Omental fat pad (tissue), 4 donors: ENCODE results near the gene TBK1. TPM values are rescaled to one million over a fixed set of nuclear protein-coding genes. Genes with fewer than 3 reads are reported as not detected.

Source experiments
- ATAC-seq: fragments of 150-250 bp; one replicate; pipeline ENCODE4 v1.9.1; 2016; ENCODE audit warnings: mild to moderate bottlenecking, moderate library complexity; ENCODE audit not compliant: low FRiP score
- DNase-seq: peaks from one replicate; pipeline ENCODE4 v3.0.0-alpha.2; 2019; ENCODE audit warnings: low spot score
- total RNA-seq, 4 donors: library from RNA; depleted of rRNA; stranded (reverse); fragments of >200 nt; gene quantifications; one replicate each; pipeline ENCODE4 v1.1.0, GENCODE V29; 2016
- TF ChIP-seq, protein P1 (sequence below), 3 donors: fragments of 450-650 bp; IDR thresholded peaks; one replicate each; pipeline ENCODE4 v1.5.1; 2016 to 2017; ENCODE audit warnings: antibody characterized with exemption in 3 of 3, mild to moderate bottlenecking in 3 of 3, moderate library complexity in 2 of 3

The TBK1 gene
- total RNA-seq = 10 to 100 TPM; 20.4 to 33.9 (median 27.4) TPM

DNA sequence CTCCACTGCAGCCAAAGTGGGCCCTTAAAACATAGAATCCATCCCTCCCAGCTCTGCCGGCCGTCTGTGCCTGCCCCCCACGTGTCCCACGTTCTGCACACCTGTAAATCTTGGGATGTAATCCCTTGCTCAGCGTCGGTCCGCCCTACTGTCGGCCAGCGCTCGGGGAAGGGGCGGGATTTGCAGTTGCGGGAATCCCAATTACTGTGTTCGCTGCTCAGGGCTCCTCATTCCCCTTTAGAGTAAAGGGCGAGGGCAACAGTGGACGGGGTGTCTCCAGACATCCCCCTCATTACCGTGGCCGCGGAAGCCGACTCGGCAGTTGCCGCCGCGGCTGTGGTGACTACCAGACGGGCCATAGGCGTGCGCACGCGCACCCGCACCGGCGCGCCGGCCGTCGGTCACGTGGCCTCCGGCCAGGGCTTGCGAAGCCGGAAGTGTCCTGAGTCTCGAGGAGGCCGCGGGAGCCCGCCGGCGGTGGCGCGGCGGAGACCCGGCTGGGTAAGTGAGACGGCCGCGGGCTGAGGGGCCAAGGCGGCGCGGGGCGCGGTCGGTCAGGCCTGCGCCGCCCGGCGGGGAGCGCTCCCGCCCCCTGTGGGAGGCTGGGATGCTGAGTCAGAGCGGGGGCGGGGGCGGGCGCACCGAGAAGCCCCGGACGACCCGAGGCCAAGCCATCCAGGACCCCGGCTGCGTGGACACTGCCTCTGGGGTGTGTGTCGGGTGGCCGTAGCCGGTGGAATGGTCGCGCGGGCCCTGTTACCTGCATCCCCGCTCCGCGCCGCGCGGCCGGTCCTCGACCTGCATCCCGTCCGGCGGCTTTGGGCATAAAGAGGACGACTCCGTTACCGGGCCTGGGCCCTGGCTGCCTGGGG, at the start of gene TBK1:
TSS of gene TBK1 (plus strand) at position 434 of the 872 bp plus-strand sequence. CDS start 3,751 bp downstream, outside the sequence.
- DNase-seq = peak; percentile 59
- TF ChIP-seq, protein P1, sequence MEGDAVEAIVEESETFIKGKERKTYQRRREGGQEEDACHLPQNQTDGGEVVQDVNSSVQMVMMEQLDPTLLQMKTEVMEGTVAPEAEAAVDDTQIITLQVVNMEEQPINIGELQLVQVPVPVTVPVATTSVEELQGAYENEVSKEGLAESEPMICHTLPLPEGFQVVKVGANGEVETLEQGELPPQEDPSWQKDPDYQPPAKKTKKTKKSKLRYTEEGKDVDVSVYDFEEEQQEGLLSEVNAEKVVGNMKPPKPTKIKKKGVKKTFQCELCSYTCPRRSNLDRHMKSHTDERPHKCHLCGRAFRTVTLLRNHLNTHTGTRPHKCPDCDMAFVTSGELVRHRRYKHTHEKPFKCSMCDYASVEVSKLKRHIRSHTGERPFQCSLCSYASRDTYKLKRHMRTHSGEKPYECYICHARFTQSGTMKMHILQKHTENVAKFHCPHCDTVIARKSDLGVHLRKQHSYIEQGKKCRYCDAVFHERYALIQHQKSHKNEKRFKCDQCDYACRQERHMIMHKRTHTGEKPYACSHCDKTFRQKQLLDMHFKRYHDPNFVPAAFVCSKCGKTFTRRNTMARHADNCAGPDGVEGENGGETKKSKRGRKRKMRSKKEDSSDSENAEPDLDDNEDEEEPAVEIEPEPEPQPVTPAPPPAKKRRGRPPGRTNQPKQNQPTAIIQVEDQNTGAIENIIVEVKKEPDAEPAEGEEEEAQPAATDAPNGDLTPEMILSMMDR (IDR thresholded peaks at IDR 0.05) = no peak
- peak; percentile 90 for ATAC-seq

DNA sequence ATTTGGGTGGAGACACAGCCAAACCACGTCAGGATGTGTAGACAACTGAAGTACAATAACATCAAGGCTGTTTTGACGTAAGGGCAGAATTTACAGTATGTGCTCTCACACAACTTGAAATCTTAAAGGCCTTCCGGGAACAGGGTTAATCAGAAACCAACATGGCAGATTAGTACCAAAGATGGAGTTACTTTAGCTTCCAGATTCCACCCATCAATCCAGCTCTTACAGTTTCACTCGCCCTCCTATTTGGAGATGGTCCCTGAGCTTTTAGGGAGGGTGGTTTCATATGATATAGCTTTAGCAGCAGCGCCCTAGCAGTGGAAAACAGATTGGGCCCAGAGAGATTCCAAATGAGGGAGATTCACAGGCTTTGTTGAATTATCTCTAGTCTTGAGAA, 49.7 kb upstream of the TBK1 start:
- TF ChIP-seq, protein P1 (IDR thresholded peaks at IDR 0.05) = no peak
- DNase-seq = no peak
- no peak for ATAC-seq

DNA sequence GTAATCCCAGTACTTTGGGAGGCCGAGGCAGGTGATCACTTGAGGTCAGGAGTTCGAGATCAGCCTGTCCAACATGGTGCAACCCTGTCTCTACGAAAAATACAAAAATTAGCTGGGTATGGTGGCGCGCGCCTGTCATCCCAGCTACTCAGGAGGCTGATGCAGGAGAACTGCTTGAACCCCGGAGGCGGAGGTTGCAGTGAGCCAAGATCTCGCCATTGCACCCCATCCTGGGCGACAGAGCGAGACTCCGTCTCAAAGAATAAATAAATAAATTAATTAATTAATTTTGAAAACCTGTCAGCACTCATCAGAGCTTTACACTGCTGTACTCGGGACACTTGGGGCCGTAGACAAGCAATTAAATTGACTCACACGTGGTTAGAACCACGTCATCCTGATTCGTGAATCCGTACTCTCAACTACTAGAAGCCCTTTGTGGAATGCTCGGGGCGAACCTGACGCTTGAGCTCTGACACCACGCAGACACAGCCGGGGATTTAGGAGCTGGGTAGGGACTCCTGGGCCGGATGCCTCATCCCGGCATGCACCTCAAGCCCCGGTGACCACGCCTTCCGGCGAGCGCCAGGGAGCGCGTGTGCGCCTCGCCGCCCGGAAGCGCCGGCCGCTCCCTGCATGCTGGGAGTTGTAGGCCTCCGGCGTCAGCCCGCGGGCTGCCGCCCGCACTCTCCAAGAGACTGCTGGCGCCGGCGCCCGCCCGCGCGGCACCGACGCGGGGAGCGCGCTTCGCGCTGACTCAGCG, 48.0 kb upstream of the TBK1 start, which contains the start of gene XPOT:
TSS of gene XPOT (plus strand) at position 686 of the 763 bp plus-strand sequence. CDS start 5,644 bp downstream, outside the sequence.
- DNase-seq (peak; percentile 46), ATAC-seq (peak; percentile 96)
- TF ChIP-seq, protein P1 (IDR thresholded peaks at IDR 0.05) = no peak

DNA sequence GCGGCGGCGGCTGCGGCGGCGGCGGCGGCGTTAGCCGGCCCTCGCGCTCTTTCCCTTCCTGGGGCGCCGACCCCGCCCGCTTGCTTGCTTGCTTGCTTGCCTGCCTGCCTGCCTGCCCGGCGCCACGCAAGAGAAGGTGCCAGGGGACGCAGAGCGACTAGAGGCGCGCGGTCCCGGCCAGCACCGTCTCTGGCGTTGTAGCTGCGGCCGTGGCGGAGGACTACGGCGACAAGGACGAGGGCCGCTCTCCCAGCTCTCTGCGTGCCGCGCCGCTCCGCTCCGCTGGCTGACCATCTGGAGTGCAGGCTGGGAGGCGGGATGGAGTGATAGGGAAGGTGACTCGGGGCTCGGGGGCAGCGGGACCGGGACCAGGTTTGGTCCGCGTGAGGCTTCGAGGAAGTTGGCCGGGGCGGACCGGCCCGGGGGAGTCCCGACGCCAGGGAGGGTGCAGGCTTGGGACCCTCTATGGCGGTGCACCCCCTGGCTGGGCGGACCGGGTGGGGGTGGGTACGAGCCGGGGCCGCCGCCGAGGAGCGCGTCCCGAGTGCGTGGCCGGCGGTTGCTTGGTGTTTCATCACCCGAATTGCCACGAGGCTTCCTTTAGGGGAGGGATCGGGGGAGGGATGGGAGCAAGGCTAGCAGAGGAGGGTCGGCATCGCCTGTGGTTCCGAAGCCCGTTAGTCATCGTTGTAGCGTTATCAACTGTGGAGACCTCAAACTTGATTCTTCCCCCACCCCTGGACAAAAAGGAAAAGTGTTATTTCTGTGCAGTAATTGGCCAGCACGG, 47.3 kb upstream of the TBK1 start:
- TF ChIP-seq, protein P1 (IDR thresholded peaks at IDR 0.05) = no peak
- peak; percentile 61 for ATAC-seq
- DNase-seq = no peak

DNA sequence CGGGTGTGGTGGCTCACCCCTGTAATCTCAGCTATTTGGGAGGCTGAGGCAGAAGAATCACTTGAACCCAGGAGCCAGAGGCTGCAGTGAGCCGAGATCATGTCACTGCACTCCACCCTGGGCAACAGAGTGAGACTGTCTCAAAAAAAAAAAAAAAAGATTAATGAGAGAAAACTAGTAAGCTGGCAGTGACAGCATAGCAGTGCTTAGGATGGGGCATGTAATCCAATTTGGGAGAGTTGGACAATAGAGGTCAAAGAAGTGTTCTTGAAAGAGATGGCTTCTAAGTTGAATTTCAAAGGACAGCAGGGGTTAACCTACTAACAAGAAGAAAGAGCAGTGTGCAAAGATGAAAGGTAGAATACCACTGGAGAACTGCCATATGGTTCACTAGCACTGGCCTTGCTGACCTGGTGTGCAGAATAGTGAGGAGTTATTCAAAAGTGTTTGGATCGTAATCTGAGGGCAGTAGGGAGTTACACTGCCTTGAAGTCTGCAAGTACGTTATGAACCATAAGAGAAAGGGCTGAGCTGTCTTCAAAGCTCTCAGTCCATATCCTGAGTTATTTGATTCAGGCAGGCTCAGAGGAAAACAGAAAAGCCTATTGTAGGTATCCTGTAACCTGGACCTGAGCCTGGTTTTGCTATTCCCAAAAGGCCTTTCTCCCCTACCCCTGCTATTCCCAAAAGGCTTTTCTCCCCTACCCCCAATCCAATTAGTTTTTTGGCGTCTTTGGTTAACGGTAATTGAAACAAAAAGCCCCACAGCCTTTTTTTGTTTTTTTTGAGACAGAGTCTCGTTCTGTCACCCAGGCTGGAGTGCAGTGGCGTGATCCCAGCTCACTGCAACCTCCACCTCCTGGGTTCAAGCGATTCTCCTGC, 44.3 kb upstream of the TBK1 start:
- ATAC-seq = no peak

More for the DNA sequence above, 44.3 kb upstream of the TBK1 start:
- TF ChIP-seq, protein P1 (IDR thresholded peaks at IDR 0.05) = no peak
- no peak for DNase-seq
